Adipocyte (in vitro differentiated cells): ENCODE results near the gene KIAA1671.

Experiments
- DNase-seq: peaks from one replicate; pipeline ENCODE4 v3.0.0-alpha.2; 2015; ENCODE audit warnings: low read depth
- H3K27me3 ChIP-seq: replicated peaks from 2 replicates; pipeline ENCODE4 v1.7.0; 2013; ENCODE audit warnings: mild to moderate bottlenecking, low read length, moderate library complexity; ENCODE audit not compliant: control insufficient read depth, insufficient read depth
- H3K36me3 ChIP-seq: 2 replicates; pipeline ENCODE4 v1.7.0; 2013; ENCODE audit warnings: low read length, mild to moderate bottlenecking, moderate library complexity; ENCODE audit not compliant: control insufficient read depth, insufficient read depth, severe bottlenecking
- H3K4me1 ChIP-seq: 2 replicates; pipeline ENCODE4 v1.7.0; 2013; ENCODE audit warnings: mild to moderate bottlenecking, low read length, moderate library complexity; ENCODE audit not compliant: control insufficient read depth, insufficient read depth
- H3K4me3 ChIP-seq: 2 replicates; pipeline ENCODE4 v1.7.0; 2013; ENCODE audit warnings: mild to moderate bottlenecking, low read length, moderate library complexity
- H3K9ac ChIP-seq: 2 replicates; pipeline ENCODE4 v1.7.0; 2013; ENCODE audit warnings: mild to moderate bottlenecking, low read length, moderate library complexity
- H3K9me3 ChIP-seq: 2 replicates; pipeline ENCODE4 v1.7.0; 2013; ENCODE audit warnings: mild to moderate bottlenecking, low read length, moderate library complexity; ENCODE audit not compliant: control insufficient read depth

KIAA1671 gene

DNA sequence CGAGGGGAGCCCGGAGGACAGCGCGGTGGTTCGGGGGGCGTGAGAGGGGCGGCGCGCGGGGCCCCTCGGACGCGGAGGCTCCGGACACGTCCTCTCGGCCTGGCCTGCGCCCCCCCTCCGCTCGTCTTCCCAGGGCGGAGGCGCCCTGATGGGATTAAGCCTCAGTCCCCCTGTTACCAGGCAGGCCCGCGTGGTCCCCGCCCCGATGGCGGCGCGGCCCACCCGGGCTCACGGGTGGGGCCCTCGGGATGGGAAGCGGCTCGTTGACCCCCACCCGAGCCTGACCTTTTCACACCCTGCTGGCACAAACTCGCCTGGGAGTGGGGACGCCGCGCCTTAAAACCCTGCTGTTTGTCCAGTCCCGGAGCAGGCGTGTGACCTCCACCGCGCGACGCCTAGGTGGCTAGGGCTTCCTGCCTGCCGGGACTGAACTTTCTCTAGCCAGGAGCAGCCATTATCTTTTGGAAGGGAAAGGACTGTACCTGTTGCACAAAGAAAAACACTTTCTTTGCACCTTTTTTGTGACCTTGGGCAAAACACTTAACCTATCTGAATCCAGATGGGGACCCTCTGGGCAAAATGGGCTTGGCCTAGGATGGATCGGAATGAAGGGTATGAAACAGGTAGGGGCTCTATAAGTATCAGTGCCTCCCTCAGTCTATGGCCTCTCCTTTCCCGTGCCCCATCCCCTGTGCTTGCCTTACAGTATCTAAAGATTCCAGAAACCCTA, 1.0 kb downstream of the KIAA1671 start:
- Histone ChIP-seq H3K4me3 (peak overlapping the region; percentile 90), H3K27me3 (peaks cover 12% of the 10 kb centered on the region), H3K9ac (peak overlapping the region; percentile 87), H3K36me3 (no peaks in the 10 kb centered on the region), H3K4me1 (peaks cover 8% of the 10 kb centered on the region), H3K9me3 (no peaks in the 10 kb centered on the region)
- no peak for DNase-seq

GRCh38 chr22:24954114-24954463, 1.6 kb downstream of the KIAA1671 start:
- H3K36me3 ChIP-seq = no peaks in the 10 kb centered on the region
- peak overlapping the region; percentile 87 for H3K9ac ChIP-seq
- H3K4me3 ChIP-seq = peak overlapping the region; percentile 90
- H3K4me1 ChIP-seq = peaks cover 8% of the 10 kb centered on the region
- no peak for DNase-seq
- H3K27me3 ChIP-seq = peaks cover 7% of the 10 kb centered on the region
- no peaks in the 10 kb centered on the region for H3K9me3 ChIP-seq

DNA sequence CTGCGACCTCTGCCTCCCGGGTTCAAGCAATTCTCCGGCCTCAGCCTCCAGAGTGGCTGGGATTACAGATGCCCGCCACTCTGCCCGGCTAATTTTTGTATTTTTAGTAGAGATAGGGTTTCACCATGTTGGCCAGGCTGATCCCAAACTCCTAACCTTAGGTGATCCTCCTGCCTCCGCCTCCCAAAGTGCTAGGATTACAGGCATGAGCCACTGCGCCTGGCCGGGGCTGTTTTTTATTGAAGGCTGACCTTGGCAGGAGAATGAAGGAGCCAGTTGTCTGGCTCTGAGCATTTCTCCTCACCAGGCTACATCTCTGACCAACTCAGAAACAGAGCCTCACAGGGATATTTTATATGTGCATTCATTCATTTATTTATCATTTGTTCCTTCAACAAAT, 2.3 kb downstream of the KIAA1671 start:
- no peak overlapping the region for H3K4me3 ChIP-seq
- no peak for DNase-seq

DNA sequence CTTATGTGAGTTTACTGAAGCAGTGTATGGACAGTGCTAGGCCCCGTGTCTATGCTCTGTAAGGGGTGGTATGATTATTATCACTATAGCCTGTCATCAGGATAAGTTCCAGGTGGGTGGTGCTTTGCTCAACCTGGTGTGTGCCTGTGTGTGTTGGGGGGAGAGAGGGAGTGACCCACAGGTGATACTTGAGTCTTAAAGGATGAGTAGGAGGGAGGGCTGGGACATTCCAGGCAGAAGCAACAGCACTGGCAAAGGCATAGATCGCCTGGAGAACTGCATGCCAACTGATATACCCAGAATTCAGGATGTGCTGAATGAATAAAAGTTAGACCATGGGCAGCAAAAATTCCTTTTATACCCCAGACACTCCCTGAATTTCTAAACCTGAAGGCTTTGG, 4.5 kb downstream of the KIAA1671 start:
- Histone ChIP-seq H3K27me3 (no peaks in the 10 kb centered on the region), H3K36me3 (no peaks in the 10 kb centered on the region), H3K9me3 (no peaks in the 10 kb centered on the region), H3K4me3 (no peak overlapping the region), H3K9ac (no peak overlapping the region), H3K4me1 (peaks cover 8% of the 10 kb centered on the region)
- DNase-seq = no peak

More for the DNA sequence above, 2.3 kb downstream of the KIAA1671 start:
- Histone ChIP-seq H3K4me1 (peaks cover 8% of the 10 kb centered on the region), H3K27me3 (no peaks in the 10 kb centered on the region), H3K36me3 (no peaks in the 10 kb centered on the region), H3K9ac (no peak overlapping the region), H3K9me3 (no peaks in the 10 kb centered on the region)

GRCh38 chr22:24961217-24961844, 8.8 kb downstream of the KIAA1671 start:
- no peaks in the 10 kb centered on the region for H3K9me3 ChIP-seq
- peaks cover 6% of the 10 kb centered on the region for H3K4me1 ChIP-seq
- no peak for DNase-seq
- H3K36me3 ChIP-seq = no peaks in the 10 kb centered on the region
- H3K9ac ChIP-seq = no peak overlapping the region
- H3K4me3 ChIP-seq = no peak overlapping the region
- no peaks in the 10 kb centered on the region for H3K27me3 ChIP-seq

GRCh38 chr22:24962094-24962493, 9.6 kb downstream of the KIAA1671 start:
- no peak for DNase-seq
- Histone ChIP-seq H3K9me3 (no peaks in the 10 kb centered on the region), H3K9ac (no peak overlapping the region), H3K4me1 (peaks cover 10% of the 10 kb centered on the region), H3K36me3 (no peaks in the 10 kb centered on the region), H3K27me3 (no peaks in the 10 kb centered on the region), H3K4me3 (no peak overlapping the region)

GRCh38 chr22:24962835-24963234, 10.3 kb downstream of the KIAA1671 start:
- H3K4me3 ChIP-seq = no peak overlapping the region
- H3K9ac ChIP-seq = no peak overlapping the region
- no peaks in the 10 kb centered on the region for H3K36me3 ChIP-seq
- DNase-seq = no peak
- H3K27me3 ChIP-seq = no peaks in the 10 kb centered on the region
- peaks cover 10% of the 10 kb centered on the region for H3K4me1 ChIP-seq
- no peaks in the 10 kb centered on the region for H3K9me3 ChIP-seq

GRCh38 chr22:24964441-24964840, 11.9 kb downstream of the KIAA1671 start:
- Histone ChIP-seq H3K4me3 (no peak overlapping the region), H3K36me3 (no peaks in the 10 kb centered on the region), H3K9ac (no peak overlapping the region), H3K9me3 (no peaks in the 10 kb centered on the region), H3K4me1 (peaks cover 20% of the 10 kb centered on the region), H3K27me3 (no peaks in the 10 kb centered on the region)
- DNase-seq = no peak

DNA sequence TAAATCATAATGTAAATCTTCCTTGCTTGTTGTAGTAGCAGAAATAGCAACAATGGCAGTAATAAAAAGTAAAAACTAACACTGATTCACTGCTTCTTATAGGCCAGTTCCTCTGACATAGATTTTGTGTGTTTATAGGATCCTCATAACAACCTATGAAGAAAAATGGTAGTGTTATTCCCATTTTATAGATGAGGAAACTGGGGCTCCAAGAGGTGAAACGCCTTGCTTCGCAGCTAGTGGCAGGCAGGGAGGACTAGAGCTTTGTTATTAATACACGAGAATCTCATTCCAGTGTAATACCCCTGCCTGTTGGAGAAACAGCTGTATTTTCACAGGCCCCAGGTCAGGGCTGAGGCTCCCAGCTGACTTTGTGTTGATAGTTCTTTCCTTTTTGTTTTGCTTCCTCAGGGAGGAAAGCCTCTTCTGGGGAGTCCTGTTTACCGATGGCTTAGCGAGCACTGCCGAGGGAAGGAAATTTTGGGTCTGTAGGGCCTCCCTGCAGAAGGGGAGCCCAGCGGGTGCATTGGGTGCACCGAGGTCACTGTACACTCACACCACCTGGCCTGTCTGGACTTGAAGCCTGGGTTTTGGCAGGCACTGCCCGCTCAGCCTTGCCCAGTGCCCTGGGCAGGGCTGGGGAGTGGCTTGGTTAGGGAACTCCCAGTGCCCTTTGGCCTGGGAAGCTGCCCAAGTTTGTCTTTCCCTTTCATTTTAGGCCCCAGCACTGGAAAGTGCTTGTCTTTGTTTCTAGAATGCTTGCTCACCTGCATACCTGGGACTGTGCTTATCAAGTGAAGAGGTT, 13.5 kb downstream of the KIAA1671 start:
- H3K4me1 ChIP-seq = peaks cover 31% of the 10 kb centered on the region
- no peak overlapping the region for H3K9ac ChIP-seq
- no peaks in the 10 kb centered on the region for H3K36me3 ChIP-seq
- no peak for DNase-seq
- no peaks in the 10 kb centered on the region for H3K27me3 ChIP-seq
- no peak overlapping the region for H3K4me3 ChIP-seq
- no peaks in the 10 kb centered on the region for H3K9me3 ChIP-seq

DNA sequence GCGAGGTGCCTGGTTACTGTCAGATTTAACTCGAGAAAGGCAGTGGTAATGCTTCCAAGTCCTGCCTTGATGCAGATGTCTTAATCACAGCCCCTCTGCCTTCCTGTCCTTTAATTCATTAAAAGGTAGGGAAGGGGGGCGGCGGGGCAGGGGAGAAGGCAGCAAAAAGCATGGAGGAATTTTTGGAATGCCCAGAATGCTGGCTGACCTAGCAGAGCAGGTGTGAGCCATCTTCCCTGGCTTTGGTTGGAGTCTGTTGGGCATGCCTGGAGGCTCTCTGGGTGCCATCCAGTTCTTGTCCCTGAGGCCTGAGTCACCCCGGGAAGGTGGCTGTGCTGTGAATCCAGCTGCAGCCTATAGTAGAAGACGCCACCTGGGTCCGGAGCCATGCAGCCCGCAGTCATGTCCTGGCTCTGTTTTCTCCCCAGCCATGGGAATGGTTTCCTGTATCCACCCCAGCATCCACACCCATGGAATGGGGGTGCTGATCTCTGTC, 15.6 kb downstream of the KIAA1671 start:
- DNase-seq = no peak
- Histone ChIP-seq H3K36me3 (no peaks in the 10 kb centered on the region), H3K4me1 (peaks cover 31% of the 10 kb centered on the region), H3K9me3 (no peaks in the 10 kb centered on the region), H3K9ac (no peak overlapping the region), H3K4me3 (no peak overlapping the region), H3K27me3 (no peaks in the 10 kb centered on the region)

- no peaks in the 10 kb centered on the region for H3K9me3 ChIP-seq
- H3K9ac ChIP-seq = peak overlapping the region; percentile 50
- H3K4me1 ChIP-seq = peaks cover 31% of the 10 kb centered on the region
- no peaks in the 10 kb centered on the region for H3K27me3 ChIP-seq
- no peaks in the 10 kb centered on the region for H3K36me3 ChIP-seq
- peak overlapping the region; percentile 57 for H3K4me3 ChIP-seq
- peak; percentile 34 for DNase-seq
Observed at GRCh38 chr22:24969560-24970301, 17.2 kb downstream of the KIAA1671 start.
